GM19025 (cell line): ENCODE measurements around the gene SPATS1.
"Not testable (repeated sequence)": the region's sequence is repeated elsewhere in the genome, so short reads cannot be mapped to it uniquely, and the experiment has no call there.

Experiments used
- ATAC-seq: cut with Tn5 transposase; IDR thresholded peaks from one replicate; pipeline ENCODE4 v1.9.1; 2021; ENCODE audit warnings: mild to moderate bottlenecking, low read depth, moderate library complexity; ENCODE audit not compliant: unreplicated experiment

Gene SPATS1

DNA sequence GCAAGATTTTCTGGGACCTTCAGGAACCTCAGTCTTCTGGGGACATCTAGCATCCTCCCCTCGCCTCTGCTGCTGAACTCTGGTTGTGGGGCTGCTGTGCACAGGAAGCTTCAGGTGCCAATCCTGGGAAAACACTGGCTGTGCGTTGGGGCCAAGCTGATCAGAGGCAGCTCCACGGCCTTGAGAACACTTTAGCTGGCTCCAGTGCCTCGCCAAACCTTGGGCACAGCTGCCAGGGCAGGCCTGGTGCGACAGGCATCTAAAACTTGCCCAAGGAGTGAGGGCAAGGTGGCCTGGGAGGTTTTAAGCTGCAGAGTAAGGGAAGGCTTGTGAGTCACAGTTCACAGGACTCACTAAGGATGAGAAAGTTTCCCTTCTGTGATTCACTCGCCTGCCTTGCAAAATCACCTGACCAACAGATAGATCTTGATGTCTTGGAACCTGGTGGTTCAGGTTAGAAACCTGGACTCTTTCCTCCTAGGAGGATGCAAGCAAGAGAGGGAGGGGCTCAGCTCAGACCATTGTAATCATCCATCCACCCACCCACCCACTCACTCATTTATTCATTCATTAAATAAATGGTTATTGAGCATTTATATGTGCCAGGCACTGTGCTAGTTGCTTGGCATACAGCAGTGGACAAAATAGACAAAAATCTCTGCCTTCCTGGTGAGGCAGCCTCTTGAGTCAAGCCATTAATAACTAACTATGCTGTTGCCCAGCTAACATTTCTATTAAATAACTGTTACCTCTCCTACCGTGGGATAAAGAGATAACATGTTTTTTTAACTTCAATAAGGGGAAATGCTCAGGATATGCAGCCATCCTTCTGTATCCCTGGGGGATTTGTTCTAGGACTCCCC lies 2.5 kb upstream of the SPATS1 start:
- no peak for ATAC-seq

- ATAC-seq: no peak
Observed at GRCh38 chr6:44341095-44341890, 1.2 kb upstream of the SPATS1 start.

- no peak for ATAC-seq
Observed at GRCh38 chr6:44342052-44342451, 398 bp upstream of the SPATS1 start.

DNA sequence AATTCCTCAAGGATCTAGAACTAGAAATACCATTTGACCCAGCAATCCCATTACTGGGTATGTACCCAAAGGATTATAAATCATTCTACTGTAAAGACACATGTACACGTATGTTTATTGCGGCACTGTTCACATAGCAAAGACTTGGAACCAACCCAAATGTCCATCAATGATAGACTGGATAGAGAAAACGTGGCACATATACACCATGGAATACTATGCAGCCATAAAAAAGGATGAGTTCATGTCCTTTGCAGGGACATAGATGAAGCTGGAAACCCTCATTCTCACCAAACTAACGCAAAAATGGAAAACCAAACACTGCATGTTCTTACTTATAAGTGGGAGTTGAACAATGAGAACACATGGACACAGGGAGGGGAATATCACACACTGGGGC lies 4.4 kb downstream of the SPATS1 start:
- not testable (repeated sequence) for ATAC-seq

- ATAC-seq: no peak
Observed at GRCh38 chr6:44349904-44350649, 7.6 kb downstream of the SPATS1 start.

- not testable (repeated sequence) for ATAC-seq
Observed at GRCh38 chr6:44350650-44350994, 8.2 kb downstream of the SPATS1 start.

DNA sequence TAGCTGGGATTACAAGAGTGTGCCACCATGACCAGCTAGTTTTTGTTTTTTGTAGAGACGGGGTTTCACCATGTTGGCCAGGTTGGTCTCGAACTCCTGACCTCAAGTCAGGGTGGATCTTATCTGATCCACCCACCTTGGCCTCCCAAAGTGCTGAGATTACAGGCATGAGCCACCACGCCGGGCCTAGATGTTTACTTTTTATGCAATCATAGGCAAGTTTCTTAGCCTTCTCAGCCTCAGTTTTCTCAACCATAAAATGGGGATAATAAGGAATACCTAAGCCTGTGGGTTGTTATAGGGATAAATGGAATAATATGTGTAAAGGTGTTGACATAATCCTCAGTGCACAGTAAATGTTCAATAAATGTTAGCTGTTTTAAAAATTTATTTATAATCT lies 9.8 kb downstream of the SPATS1 start:
- no peak for ATAC-seq

- no peak for ATAC-seq
Observed at GRCh38 chr6:44353336-44353735, 10.9 kb downstream of the SPATS1 start.

DNA sequence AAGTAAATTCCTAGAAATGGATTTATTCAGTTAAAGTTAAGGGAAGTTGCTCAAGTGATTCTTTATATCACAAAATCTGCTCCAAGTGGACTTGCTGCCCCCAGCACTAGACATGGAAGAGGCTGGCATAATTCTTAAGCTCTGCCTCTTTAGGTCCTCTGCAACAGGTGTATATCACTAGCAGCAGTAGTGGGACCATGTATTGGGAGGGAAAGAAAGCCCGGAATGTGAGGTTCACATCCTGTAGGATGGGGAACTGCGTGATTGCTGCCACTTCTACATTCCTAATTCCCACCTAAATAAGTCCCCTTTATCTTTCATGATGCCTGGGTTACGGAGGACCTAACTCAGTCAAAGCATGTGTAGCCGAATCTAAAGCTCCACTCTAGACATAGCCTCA lies 13.2 kb downstream of the SPATS1 start:
- no peak for ATAC-seq

DNA sequence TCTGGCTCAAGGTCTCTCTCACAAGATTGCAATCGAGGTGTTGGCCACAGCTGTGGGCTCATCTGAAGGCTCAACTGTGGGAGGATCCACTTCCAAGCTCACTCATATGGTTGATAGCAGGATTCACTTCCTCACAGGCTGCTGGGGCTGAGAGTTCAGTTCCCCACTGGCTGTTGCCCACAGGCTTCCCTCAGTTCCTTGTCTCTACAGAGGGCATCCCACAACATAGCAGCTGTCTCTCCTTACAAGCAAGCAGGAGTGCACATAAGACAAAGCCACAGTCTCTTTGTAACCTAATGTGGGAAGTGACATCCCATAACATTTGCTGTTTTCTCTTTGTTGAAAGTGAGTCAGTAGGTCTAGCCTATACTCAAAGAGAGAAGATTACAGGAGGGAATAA lies 14.0 kb downstream of the SPATS1 start:
- ATAC-seq: no peak

GRCh38 chr6:44359973-44360372 lies 17.5 kb downstream of the SPATS1 start:
- no peak for ATAC-seq

- ATAC-seq: no peak
Observed at GRCh38 chr6:44361947-44362346, 19.5 kb downstream of the SPATS1 start.

DNA sequence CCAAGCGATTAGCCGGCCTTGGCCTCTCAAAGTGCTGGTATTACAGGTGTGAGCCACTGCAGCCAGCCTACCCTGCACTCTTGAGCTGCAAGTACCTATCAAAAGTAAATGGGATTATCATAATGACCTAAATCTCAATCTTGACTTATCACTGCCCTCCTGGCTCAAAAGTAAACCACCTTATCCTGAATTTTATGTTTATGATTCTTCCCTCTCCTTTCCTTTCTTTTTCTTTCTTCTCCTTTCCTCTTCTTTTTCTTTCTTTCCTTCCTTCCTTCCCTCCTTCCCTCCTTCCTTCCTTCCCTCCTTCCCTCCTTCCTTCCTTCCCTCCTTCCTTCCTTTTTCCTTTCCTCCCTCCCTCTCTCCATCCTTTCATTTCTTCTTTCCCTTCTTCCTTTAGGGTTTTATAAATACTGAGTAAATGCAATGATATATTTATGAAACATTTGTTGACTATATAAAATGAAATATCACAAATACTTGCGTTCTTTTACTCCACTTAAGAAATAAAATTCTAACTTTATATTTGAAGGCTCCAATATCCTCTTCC lies 21.0 kb downstream of the SPATS1 start:
- ATAC-seq: no peak

DNA sequence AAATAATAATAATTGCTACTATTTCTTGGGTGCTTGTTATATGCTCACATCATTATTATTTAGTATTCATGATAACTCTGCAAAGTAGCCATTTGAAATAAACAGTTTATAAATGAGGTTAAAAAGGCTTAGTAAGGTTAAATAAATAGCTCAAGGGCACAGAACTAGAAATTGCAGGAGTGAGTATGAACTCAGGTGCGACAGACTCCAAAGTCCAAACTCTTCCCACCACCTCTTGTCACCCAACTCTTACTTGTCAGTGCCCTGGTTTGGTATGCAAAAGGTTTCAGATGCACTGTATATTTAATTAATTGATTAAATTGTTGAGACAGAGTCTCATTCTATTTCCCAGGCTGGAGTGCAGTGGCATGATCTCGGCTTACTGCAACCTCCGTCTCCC lies 24.3 kb downstream of the SPATS1 start:
- no peak for ATAC-seq

DNA sequence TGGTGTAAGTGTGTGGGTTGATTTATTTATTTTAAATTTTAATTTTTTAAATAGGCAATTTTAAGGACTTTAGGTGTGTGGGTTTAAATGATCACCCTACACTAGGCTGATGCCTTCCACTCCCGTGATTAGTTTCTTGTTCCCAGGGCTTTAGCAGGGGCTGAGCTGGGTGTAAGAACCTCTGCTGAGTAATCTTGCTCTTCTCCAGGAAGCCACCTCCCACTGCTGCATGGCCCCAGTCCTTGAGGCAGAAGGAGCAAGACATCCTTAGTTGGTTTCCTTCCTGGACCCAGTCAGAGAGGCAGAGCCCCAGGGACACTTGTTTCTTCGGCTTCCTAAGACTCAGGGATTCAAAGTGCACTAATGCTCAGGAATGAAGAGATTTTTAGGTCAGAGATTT lies 25.2 kb downstream of the SPATS1 start:
- ATAC-seq: no peak

DNA sequence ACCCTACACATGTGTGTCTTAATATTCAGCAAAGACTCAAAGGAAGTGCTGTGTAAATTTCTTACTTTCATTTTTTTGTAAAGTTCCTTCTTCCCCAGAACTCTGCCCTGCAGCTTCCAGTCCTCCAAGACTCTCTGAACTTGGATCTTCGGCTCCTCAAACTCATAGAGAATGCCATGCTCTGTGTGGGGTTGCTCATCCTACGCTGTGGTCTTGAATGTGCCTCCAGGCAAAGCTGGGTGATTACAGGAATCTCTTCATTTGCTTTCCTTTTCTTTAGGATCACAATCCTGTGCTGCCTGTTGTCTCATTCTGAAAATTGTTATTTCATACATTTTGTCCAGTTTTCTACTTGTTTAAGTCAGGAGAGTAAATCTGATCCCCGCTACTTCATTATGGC lies 30.6 kb downstream of the SPATS1 start:
- ATAC-seq: no peak

- no peak for ATAC-seq
Observed at GRCh38 chr6:44373787-44374186, 31.3 kb downstream of the SPATS1 start.

DNA sequence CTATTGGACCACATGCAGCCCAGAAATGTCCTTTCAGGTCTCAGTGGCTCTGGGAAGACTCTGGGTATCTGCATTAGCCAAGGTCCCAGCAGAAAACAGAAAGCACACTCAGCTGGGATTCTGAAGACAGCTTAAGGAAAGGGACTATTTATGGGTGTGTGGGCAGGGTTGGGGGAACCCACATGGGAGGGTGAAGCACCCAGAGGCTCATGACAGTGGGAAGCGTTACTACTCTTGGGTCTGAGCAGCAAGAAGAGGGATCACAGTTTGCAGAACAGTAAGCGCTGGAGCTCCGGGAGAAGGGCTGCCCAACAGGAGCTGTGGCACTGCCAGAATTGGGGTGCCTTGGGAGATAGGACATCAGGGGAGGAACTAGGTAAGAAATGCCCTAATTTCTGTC lies 32.6 kb downstream of the SPATS1 start:
- ATAC-seq: no peak

GRCh38 chr6:44377484-44377883 lies 35.0 kb downstream of the SPATS1 start:
- ATAC-seq: no peak

GRCh38 chr6:44377971-44378370 lies 35.5 kb downstream of the SPATS1 start:
- ATAC-seq: no peak

- ATAC-seq: no peak
Observed at GRCh38 chr6:44381739-44382138, 39.3 kb downstream of the SPATS1 start.
